Measurements from ENCODE around the gene MAPK4.

The MAPK4 gene

GRCh38 chr18:50621366-50621765 is 61.5 kb downstream of the MAPK4 start:
- peak overlapping the region; percentile 92; the same call in 1 of the 2 replicates for H3K27ac ChIP-seq
- no peak for TF ChIP-seq CTCF (conservative IDR thresholded peaks at IDR 0.05)

GRCh38 chr18:50622320-50622719 is 62.4 kb downstream of the MAPK4 start:
- peak overlapping the region; percentile 92 for H3K27ac ChIP-seq
- no peak for TF ChIP-seq CTCF (conservative IDR thresholded peaks at IDR 0.05)

GRCh38 chr18:50622865-50623393 is 63.0 kb downstream of the MAPK4 start:
- no peak for TF ChIP-seq CTCF (conservative IDR thresholded peaks at IDR 0.05)
- H3K27ac ChIP-seq = peak overlapping the region; percentile 92

DNA sequence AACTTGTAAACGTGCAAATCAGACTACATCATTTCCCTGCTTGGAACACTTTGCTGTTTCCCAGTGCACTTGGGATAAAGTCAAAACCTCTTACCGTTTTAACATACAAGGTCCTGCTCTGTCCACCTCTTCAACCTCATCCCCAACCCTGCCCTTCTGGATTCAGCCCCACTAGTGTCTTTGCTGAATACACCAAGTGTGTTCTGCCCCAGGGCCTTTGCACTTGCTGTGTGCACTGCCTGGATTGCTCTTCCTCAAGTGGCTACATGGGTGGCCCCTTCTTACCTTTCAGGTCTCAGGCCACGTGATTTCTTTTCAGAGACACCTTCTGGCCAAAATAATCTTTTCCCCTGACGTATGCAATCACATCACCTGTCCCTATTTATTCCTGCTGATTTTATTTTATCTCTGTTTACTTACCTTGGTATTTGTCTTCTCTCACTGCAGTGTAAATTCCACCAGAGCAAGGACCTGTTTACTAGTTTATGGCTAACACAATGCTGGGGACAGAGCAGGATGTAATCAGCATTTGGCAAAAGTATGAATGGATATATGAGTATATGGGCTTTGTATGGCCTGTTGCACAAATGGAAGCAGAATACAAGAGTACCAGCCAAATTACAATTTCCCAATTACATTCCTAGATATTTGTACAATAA is 63.9 kb downstream of the MAPK4 start:
- TF ChIP-seq CTCF (conservative IDR thresholded peaks at IDR 0.05) = no peak

DNA sequence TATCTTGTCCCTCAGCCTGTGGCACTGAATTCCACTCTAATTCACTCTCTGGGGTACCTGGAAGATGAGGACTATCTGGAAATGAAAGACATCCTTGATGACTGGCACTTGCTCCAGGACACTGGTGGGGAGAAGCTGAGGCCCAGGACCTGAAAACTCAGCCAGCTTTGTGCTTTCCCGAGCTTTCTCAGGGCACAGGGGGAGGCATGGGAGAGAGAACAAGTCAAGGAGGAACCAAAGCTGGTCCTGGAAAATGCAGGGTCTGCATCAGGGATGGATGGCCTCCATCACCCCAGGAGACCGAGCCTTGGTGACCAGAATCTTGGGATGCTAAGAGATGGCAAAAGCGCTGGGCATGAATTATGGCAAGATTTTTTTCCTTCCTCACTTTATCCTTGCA is 65.1 kb downstream of the MAPK4 start:
- no peak overlapping the region for H3K27ac ChIP-seq
- no peak for TF ChIP-seq CTCF (conservative IDR thresholded peaks at IDR 0.05)

More for the DNA sequence above, 63.9 kb downstream of the MAPK4 start:
- H3K27ac ChIP-seq = peak overlapping the region; percentile 92

DNA sequence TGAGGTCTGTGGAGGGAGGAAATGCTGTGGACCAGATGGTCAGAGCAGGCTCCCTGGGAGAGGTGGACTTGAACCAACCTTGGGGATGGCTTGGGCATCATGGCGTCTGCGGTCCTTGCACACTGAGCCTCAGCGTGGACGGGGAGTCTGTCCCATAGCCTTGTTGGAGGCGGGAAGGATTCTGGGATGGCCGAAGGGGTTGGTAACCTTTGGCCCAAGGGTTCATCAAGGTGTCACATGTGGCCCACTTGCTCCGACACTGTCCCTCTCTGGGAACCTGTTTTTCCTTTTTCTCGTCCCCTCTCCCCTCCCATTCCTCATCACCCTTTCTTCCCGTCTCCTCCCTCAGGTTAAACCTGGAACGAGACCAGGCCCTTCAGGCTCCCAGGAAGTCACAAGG is 66.4 kb downstream of the MAPK4 start:
- no peak for TF ChIP-seq CTCF (conservative IDR thresholded peaks at IDR 0.05)
- H3K27ac ChIP-seq = no peak overlapping the region

DNA sequence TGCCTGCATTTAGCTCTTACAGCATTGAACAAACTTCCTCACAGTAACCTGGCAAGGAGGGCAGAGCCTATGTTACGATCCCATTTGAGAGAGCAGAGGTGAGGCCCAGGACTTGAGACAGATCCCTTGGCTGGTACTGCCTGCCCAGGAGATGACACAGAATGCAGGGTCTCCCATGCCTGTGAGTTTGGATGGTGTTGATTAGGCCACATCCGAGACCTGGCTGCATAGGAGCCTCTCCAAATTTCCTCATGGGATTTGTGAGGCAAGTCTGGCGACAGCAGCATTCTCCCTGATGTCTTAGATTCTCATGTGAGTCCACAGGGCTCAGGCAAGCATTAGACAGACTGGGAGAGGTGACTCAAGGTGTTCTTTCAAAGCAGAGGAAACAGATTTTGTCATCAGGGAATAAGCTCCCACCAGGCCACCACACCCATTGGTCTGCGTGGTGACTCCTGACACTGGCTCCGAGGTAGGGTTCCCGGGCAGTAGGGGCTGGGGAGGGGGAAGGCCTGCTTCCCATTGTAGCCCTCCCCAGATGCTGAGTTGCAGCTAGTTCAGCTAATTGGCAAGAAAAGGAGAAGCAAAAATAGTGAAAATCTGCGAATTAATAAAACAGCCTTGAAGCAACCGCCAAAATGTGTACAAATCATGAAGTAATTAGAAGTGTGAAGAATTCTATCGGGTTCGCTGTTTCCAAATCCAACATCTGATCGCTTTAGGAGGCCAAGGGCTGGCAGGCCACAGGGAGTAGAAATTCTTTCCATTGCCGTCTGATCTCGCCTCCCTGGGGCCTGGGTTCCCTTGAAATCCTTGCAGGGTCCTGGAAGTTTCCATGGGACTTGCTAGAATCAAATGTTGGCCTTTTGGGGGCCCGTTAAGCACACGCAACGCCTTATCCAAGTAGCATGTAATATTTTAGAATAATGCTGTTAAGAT is 68.0 kb downstream of the MAPK4 start:
- H3K27ac ChIP-seq = no peak overlapping the region
- TF ChIP-seq CTCF (conservative IDR thresholded peaks at IDR 0.05) = no peak
